GM11168 (cell line): ENCODE measurements around the gene L3MBTL4.

ENCODE experiments used
- in situ Hi-C: fragments of 300-500 bp; cut with MboI; formaldehyde crosslinking; loops from one replicate; pipeline ENCODE4 v1.12.0; 2022; ENCODE audit warnings: low sequenced_read_pairs; ENCODE audit not compliant: unreplicated experiment

Gene L3MBTL4

DNA sequence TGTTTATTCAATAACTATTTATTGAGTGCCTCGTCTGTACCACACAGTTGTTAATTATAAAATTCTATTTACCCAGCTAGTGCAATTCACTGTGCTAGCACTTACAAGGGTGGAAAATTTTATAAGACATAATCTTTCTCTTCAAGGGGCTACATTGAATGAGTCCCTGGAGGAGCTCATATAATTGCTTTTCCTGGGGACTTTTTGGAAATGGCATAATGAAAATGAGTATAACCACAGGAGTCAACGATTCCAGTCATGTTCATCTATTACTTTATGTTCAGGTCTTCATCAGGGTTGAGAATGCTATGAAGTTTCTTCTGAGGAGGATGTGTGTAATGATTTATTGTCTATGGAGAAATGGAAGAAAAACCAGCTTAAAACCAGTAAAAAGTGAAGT is 466.5 kb downstream of the L3MBTL4 start:
- in situ Hi-C loops, result no loop called here

DNA sequence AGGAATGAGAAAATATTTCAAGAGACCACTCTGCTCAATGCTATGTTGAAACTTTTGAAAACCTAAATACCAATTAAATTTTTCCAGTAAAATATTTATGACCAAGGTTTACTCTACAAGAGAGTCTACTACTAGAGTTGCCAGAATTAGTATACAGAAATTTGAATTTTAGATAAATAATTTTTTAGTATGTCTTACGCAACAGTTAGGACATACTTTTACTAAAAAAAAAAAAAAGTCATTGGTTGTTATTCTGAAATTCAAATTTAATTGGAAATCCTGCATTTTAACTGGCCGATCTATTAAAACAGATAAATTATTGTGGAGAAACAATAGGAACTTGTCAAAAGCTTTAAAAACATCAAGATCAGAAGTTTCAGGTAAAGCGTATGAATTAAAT is 470.3 kb downstream of the L3MBTL4 start:
- in situ Hi-C loops, result no loop called here

DNA sequence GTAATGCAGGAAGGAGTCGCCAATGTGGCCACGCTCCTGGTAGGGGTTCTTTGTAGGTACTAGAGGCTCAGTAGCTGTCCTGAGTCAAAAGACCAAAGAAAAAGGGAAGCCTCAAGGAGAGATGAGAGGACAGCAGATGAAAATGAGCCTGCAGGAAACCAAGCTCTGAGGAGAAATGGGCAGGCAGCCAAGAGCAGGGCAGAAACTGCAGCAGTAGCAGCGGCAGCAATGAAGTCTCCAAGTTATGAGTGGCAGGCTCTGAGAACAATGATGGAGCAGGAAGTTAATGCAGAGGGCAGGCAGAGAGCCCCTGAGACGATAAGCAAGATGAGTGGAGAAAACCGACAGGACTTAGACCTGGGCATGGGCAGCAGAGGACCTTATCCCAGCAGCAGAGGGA is 471.2 kb downstream of the L3MBTL4 start:
- in situ Hi-C loops, result no loop called here

DNA sequence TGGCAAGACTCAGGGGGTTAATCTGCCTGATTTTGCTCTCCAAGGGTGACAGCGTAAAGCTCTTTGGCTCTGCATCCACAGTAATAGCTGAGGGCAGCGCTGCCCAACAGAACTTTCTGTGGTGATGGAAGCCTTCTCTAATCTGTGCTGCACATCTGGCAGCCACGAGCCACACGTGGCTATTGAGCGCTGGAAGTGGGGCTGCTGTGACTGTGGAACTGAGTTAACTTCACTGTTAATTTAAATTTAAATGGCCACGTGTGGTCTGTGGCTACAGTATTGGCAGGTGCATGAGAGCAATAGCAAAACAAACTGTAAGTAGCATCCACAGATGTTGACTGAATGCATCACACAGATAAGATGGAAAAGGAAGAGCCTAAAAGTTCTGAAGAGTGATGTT is 472.1 kb downstream of the L3MBTL4 start:
- in situ Hi-C loops, result no loop called here

- in situ Hi-C loops, result no loop called here
Measured at GRCh38 chr18:5941890-5942289, 472.8 kb downstream of the L3MBTL4 start.

GRCh38 chr18:5939801-5940667 is 474.7 kb downstream of the L3MBTL4 start:
- in situ Hi-C loops, result no loop called here

- in situ Hi-C loops, result no loop called here
Measured at GRCh38 chr18:5937795-5938194, 476.9 kb downstream of the L3MBTL4 start.

GRCh38 chr18:5937121-5937520 is 477.6 kb downstream of the L3MBTL4 start:
- in situ Hi-C loops, result no loop called here

DNA sequence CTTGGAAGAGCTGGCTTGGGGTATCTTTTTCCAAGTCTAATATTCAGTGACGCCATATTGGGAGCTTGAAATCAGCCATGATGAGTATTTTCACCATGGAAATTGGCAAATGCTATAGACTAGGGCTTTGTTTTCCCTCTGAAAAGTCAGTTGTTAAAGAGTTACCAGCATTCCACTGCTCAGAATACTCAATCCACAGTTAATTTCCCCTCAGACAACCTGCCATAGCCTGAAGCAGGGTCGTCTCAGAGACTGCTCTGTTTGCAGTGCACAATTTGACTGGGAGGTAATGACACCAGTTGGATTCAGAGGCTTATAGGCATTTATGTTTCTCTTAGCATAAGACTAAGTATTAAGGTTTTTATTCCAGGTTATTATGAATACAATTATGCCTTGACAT is 483.9 kb downstream of the L3MBTL4 start:
- in situ Hi-C loops, result no loop called here

DNA sequence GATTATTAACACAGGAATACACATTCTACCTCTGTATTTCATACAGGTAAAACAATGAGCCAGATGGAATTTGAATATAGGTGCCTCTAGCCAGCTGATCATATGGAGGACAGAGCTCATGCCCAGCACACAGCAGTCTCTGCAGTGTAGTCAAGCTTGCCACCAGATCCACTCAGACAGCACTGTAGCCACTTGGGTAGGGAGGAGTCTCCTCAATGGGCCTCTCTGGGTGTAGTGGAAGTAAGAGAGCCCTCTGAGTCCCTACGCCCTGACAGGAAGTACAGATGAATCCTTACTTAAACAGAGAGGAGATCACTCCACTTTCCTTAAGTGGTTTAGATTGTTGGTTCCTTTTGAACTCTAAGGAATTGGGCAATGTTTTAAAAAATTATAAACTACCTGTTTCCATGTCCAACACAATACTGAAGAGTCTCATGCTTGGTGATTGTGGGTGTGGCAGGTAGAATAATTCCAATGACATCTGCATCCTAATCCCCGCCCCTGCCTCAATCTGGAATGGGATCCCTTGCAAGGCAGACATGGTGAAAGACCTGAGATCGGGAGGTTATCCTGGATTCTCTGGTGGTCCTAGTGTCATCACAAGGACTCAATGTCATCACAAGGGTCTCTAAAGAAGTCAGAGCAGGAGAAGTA is 496.4 kb downstream of the L3MBTL4 start:
- in situ Hi-C loops, result no loop called here

DNA sequence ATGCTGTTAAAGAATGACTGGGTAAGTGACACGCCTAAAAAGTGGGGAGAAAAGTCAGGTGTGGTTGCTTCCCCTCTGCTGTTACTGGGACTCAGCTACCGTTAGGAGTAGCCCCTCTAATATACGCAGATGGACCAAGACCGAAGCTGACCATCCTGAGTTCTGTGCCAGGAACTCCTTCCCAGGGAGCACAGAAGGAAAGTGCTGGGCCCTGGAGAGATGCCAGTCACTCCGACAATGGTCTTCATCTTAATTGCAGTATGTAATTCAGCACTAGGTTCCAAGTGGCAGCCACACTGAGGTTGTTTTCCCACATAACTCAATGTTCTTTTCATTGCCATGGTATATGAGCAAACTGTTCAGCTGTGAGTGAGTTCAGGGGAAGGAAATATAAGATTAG is 499.8 kb downstream of the L3MBTL4 start:
- in situ Hi-C loops, result no loop called here

DNA sequence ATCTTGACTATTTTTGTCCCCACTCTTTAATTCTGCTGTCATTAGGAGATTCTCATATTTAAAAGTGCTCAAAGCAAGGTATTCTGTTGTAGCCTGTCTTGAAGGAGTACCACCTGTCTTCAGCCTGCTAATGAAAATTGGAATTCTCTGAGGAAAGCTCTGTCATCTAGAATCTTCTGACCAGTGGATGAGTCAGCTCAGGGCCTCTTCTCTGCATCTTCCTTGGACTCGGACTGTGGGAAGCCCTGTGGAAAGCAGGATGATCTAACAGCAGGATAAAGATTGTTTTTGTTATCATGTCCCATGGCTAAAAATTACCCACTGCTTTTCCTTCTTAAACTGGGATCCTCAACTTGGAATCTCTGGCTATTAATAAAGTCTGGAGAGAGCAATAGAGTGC is 500.7 kb downstream of the L3MBTL4 start:
- in situ Hi-C loops, result no loop called here

- in situ Hi-C loops, result no loop called here
Measured at GRCh38 chr18:5912566-5912965, 502.1 kb downstream of the L3MBTL4 start.

DNA sequence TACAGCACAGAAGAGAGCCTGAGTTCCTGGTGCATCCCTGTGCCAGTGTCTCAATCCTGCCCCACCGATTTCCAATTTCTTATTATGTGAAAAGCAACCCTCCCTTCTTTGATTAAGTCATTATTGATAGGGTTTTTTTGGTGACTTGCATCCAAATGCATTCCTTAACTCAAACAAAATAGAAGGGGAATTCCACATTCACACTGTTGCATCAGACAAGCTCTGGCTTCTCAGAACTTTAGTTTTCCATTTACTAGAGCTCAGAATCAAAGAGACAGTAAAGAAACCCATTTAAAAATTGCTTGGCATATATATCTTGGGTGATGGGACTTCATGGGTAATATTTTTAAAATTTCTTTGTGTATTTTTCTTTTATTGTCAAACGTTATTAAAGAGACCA is 505.6 kb downstream of the L3MBTL4 start:
- in situ Hi-C loops, result no loop called here
